ENCODE data around the gene ARG2. TPM values are rescaled to one million over a fixed set of nuclear protein-coding genes. Genes with fewer than 3 reads are reported as not detected.

The ARG2 gene
- total and polyA plus RNA-seq, 9 of the 15 experiments (the other 6 are each of a cell fraction or from before 2014, with no cell fraction given): 6.2 to 75.0 (median 17.8) TPM

GRCh38 chr14:67636361-67636919 lies 16.7 kb downstream of the ARG2 start (continued):
- 0 out of 2 replicates have a peak, but pooled peaks have one; percentile 36 for TF ChIP-seq CREB3L1 (IDR thresholded peaks at IDR 0.05; ENCODE audit: borderline replicate concordance, low read depth)
- no peak for TF ChIP-seq ZBTB8A (IDR thresholded peaks at IDR 0.05; ENCODE audit: partially characterized antibody)
- no peak for TF ChIP-seq ZNF217 (CRISPR knock-in tag; IDR thresholded peaks at IDR 0.05)
- peak in 1 of 2 experiments; percentile 66; a peak in 1 of 4 replicates for TF ChIP-seq ZNF318 (IDR thresholded peaks at IDR 0.05; ENCODE audit: borderline replicate concordance in 1 of 2, low read depth in 1 of 2)
- TF ChIP-seq BCL6 (CRISPR knock-in tag; IDR thresholded peaks at IDR 0.05): no peak; the same call in 1 of the 2 replicates
- TF ChIP-seq PHB2 (IDR thresholded peaks at IDR 0.05; ENCODE audit: low read depth): peak; percentile 88
- TF ChIP-seq ZKSCAN3 (CRISPR knock-in tag; IDR thresholded peaks at IDR 0.05): no peak
- peak; percentile 89 for TF ChIP-seq ZNF175 (CRISPR knock-in tag; IDR thresholded peaks at IDR 0.05; ENCODE audit: low read depth)
- 0 out of 2 replicates have a peak, but pooled peaks have one; percentile 16 for TF ChIP-seq RBFOX2 (IDR thresholded peaks at IDR 0.05; ENCODE audit: low read depth, low read length)
- no peak for TF ChIP-seq GTF2E2 (tag; IDR thresholded peaks at IDR 0.05)
